ENCODE measurements around the gene ACSBG1. TPM values are rescaled to one million over a fixed set of nuclear protein-coding genes. Genes with fewer than 3 reads are reported as not detected.

Gene ACSBG1
- total and polyA plus RNA-seq, 12 donors = 1.9 to 42.3 (median 5.6) TPM

DNA sequence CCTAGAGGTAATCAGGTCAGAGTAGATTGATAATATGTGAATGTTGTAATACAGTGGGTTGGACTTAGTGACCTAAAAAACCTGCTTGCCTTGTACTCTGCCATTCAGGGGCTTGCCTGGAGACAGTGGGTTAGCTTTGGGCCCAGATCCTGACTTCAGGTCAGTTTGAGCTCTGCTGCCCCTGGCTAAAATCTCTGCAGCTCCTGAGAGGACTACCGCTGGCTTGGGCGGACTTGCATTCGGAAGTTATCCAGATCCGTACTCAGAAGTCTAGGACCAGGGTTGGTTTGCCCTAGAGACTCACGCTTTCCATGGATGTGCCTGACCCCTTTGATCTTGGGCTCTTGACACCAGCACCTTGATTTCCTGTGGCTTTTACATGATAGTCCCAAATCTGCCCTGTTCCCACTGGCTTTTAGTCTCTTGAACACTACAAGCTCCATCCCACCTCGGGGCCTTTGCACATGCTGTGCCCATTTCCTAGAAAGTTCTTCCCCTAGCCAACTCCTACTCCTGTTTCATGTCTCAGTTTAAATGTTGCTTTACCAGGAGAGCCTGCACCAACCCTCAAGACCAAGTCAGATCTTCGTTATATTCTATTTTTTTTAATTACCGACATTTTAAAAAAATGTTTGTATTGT is 5.9 kb downstream of the ACSBG1 start:
- TF ChIP-seq POLR2A (IDR thresholded peaks at IDR 0.05) (no peak), CTCF (IDR thresholded peaks at IDR 0.05) (no peak)
- Histone ChIP-seq H3K36me3 (replicated peaks in 1 of 2) (no peaks in the 10 kb centered on the region), H3K4me1 (replicated peaks in 1 of 2) (no peaks in the 10 kb centered on the region), H3K9me3 (replicated peaks in 1 of 3) (no peaks in the 10 kb centered on the region), H3K27me3 (no peaks in the 10 kb centered on the region), H3K27ac (no peak overlapping the region), H3K4me3 (no peak overlapping the region)
- DNase-seq = no peak
- WGBS, 4 donors = 85 to 89% (median 87%) methylated on average over 4 to 8 of the region's 8 CpGs
- intact Hi-C loops (cut with DNase I) = no loop called here

DNA sequence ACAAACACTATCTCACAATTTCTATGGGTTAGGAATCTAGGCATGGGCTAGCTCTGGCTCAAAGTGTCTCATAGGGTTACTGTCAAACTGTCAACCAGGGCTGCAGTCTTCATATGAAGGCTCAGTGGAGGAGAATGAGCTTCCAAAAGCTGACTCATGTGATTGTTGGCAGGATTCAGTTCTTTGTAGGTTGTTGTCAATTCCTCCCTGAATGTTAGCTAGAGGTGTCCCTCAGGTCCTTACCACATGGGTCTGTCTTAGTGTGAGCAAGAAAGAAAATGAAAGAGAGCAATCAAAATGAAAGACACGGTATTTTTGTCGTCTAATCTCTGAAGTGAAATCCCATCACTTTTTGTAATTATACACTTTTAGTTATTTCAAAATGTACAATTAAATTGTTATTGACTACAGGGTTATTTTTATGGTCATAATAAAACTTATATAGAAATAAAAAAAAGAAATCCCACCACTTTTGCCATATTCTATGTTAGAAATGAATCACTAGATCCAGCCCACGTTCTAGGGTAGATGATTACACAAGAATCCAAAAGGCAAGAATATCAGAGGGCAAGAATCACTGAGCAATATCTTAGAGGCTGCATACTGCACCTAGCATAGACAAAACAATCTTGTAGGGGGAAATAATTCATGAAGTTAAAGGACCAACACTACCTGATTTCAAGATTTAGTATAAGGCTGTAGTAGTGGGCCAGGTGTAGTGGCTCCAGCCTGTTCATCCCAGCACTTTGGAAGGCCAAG is 8.4 kb downstream of the ACSBG1 start:
- TF ChIP-seq CTCF (IDR thresholded peaks at IDR 0.05) = no peak
- no peak for TF ChIP-seq POLR2A (IDR thresholded peaks at IDR 0.05)
- intact Hi-C loops (cut with DNase I) = no loop called here
- DNase-seq = no peak
- H3K4me3 ChIP-seq = no peak overlapping the region
- WGBS, 4 donors = 84 to 94% (median 90%) methylated on average over 3 of the region's 3 CpGs
- H3K4me1 ChIP-seq (replicated peaks in 1 of 2) = no peaks in the 10 kb centered on the region
- H3K9me3 ChIP-seq (replicated peaks in 1 of 3) = no peaks in the 10 kb centered on the region
- no peak overlapping the region for H3K27ac ChIP-seq
- H3K27me3 ChIP-seq = no peaks in the 10 kb centered on the region
- no peaks in the 10 kb centered on the region for H3K36me3 ChIP-seq (replicated peaks in 1 of 2)

GRCh38 chr15:78224023-78224411 is 10.3 kb downstream of the ACSBG1 start:
- DNase-seq = no peak

More at GRCh38 chr15:78224023-78224411, 10.3 kb downstream of the ACSBG1 start:
- H3K9me3 ChIP-seq (replicated peaks in 1 of 3) = no peaks in the 10 kb centered on the region
- TF ChIP-seq CTCF (IDR thresholded peaks at IDR 0.05) (no peak), POLR2A (IDR thresholded peaks at IDR 0.05) (no peak)
- H3K27me3 ChIP-seq = no peaks in the 10 kb centered on the region
- no peak overlapping the region for H3K4me3 ChIP-seq
- 87 to 100% (median 91%) methylated on average over 2 of the region's 2 CpGs for WGBS, 4 donors
- no peaks in the 10 kb centered on the region for H3K36me3 ChIP-seq (replicated peaks in 1 of 2)
- H3K4me1 ChIP-seq (replicated peaks in 1 of 2) = no peaks in the 10 kb centered on the region
- H3K27ac ChIP-seq = no peak overlapping the region
- intact Hi-C loops (cut with DNase I) = no loop called here
